GM21390 (cell line): ENCODE data around the gene CCDC8.
"Not testable (repeated sequence)": the region's sequence is repeated elsewhere in the genome, so short reads cannot be mapped to it uniquely, and the experiment has no call there.

ENCODE experiments used
- ATAC-seq: cut with Tn5 transposase; IDR thresholded peaks from one replicate; pipeline ENCODE4 v1.9.1; 2021; ENCODE audit not compliant: unreplicated experiment

The CCDC8 gene

GRCh38 chr19:46404753-46405468, 8.5 kb downstream of the CCDC8 start:
- no peak for ATAC-seq

- ATAC-seq: no peak
These were observed 9.2 kb downstream of the CCDC8 start for GRCh38 chr19:46404055-46404752.

GRCh38 chr19:46402725-46403124, 10.6 kb downstream of the CCDC8 start:
- no peak for ATAC-seq

- not testable (repeated sequence) for ATAC-seq
These were observed 15.4 kb downstream of the CCDC8 start for GRCh38 chr19:46397801-46398479.

- no peak for ATAC-seq
These were observed 19.0 kb downstream of the CCDC8 start for GRCh38 chr19:46394402-46394797.

GRCh38 chr19:46393456-46394401, 19.6 kb downstream of the CCDC8 start:
- no peak for ATAC-seq

GRCh38 chr19:46392837-46393236, 20.5 kb downstream of the CCDC8 start:
- no peak for ATAC-seq

- ATAC-seq: no peak
These were observed 21.0 kb downstream of the CCDC8 start for GRCh38 chr19:46392252-46392801.

- ATAC-seq: no peak
These were observed 21.8 kb downstream of the CCDC8 start for GRCh38 chr19:46391296-46392251.

- ATAC-seq: no peak
These were observed 22.5 kb downstream of the CCDC8 start for GRCh38 chr19:46390866-46391265.

- no peak for ATAC-seq
These were observed 23.1 kb downstream of the CCDC8 start for GRCh38 chr19:46390121-46390858.

GRCh38 chr19:46388311-46389095, 24.9 kb downstream of the CCDC8 start:
- ATAC-seq: no peak

- no peak for ATAC-seq
These were observed 25.6 kb downstream of the CCDC8 start for GRCh38 chr19:46387713-46388130.

- no peak for ATAC-seq
These were observed 26.2 kb downstream of the CCDC8 start for GRCh38 chr19:46386996-46387712.

GRCh38 chr19:46386151-46386550, 27.2 kb downstream of the CCDC8 start:
- ATAC-seq: no peak

- ATAC-seq: no peak
These were observed 27.7 kb downstream of the CCDC8 start for GRCh38 chr19:46385636-46386035.

- ATAC-seq: no peak
These were observed 29.0 kb downstream of the CCDC8 start for GRCh38 chr19:46384396-46384795.
